Fibroblast of skin of left biceps (primary cell): ENCODE results near the gene CD300A.

Source experiments
- DNase-seq, 2 experiments: peaks; one replicate each; pipeline ENCODE4 v3.0.0-alpha.2; 2013; ENCODE audit warnings: low read depth in 2 of 2

Gene CD300A

DNA sequence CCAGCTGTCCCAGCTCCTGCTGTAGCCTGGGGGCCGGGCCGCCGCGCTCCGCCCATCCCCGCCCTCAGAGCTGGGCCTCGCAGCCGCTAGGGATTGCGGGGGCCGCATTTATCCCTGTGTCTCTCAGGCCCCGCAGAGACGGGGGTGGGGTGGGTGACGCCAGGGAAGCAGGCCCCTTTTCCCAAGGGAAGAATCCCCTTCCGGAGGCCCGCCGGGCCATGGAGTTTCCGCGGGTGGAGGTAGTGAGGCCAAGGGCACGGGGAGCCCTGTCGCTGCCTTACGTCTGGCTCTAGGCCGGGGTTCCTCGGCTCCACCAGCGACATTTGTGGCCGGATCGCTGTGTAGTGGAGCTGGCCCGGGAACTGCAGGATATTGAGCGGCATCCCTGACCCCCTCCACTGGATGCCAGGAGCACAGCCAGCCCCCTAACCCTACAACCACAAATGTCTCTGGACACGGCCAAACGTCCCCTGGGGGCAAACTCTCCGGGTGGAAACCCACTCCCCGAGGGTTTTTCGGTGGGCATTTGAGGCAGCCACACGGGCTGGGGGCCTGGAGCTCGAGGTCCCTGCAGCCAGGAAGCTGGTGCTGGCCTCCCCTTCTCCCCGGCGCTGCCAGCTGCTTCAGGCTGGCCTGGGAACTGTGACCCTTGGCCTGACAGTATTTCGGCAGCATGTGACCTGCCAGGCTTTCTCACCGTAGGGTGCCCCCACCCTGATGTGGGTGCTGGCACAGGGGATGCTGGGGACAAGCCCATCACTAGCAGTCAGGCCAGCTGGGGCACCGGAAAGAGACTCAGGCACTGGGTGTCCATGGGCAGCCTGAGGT is 12.0 kb upstream of the CD300A start:
- peak; percentile 32 to 59 for DNase-seq

DNA sequence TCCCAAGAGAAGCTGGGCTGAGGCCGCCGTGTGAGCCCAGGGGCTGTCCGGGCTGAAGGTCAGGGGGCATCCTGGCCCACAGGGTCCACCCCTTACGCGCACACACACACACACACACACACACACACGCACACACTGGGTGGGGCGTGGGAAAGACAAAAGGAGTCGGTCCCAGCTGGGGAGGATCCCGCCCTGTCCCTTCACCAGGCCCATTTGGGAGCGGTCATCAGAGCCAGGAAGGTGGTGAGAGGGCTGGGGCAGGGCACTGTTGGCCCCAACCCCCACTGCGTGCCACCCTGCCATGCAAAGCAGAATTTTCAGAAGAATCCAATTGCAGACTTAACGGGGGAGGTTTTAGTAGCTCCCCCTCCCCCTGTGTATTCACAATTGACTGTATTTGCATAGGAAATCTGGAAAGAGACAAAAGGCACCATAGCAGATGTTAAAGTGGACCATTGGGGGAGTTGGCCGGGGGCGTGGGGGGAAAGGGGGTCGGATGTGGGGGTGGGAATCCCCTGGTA is 11.3 kb upstream of the CD300A start:
- no peak for DNase-seq

DNA sequence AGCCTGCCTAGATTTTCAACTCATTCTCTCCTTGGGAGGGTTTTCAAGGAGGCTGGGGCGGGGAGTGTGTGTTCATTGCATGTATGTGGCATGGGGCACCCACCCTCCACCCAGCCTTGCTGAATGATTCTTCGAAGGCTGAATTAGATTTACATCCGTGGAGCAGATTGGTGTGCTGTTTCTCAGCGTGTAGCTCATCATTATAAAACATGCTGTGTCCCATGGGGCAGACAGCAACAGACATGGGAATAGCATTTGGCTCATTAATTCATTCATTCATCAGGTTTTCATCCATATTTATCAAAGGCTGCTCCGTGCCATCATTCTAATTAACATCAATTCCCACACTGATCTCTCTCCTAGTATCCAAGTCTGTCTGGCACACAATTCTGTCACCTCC is 10.6 kb upstream of the CD300A start:
- DNase-seq, result no peak

DNA sequence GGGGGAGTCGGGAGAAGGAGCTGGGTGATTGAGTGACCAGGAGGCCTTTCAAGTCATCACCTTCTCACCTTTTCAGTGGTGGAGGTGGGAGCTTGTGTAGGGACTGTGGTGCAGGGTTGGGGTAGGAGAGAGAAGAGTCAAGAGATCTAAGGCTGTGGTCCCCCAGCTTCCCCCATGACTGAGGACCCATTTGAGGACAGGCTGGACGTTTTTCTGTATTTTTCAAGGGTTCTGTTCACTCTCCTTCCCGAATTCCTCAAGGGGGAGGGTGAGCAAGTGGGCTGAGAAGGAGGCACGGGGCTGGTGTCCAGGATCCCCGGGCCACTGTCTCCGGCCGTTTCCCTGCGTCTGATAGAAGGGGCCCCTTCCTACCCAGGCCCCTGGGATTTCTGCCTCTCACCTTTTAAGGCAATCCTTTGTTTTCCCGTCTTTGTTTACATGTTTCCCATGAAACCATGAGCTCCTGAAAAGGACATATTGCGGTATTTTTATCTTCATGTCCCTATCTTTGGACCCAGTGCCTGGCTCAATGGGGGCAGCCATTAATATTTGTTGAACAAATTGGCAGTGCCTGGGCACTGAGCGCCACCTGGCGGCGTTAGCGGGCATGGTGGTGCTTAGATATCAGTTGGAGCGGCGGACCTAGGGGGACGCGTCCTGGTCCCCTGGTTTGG is 9.2 kb upstream of the CD300A start:
- peak; percentile 11 to 15 for DNase-seq

DNA sequence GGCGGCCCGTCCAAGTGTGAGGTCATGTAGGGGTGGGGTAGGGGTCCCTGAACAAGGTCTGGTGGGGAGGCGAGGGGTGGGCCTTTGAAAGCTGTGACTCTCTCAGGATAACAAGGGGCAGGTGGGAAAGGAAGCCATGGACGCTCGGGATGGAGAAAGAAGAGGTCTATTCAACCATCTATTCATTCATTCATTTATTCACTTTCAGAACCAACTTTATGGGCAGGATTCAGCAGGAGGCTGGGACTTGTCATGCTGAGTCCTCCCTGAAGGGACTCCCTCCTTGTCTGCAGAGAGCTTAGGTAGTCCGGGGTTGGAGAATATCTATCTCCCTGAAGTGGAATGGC is 8.6 kb upstream of the CD300A start:
- DNase-seq, result no peak

DNA sequence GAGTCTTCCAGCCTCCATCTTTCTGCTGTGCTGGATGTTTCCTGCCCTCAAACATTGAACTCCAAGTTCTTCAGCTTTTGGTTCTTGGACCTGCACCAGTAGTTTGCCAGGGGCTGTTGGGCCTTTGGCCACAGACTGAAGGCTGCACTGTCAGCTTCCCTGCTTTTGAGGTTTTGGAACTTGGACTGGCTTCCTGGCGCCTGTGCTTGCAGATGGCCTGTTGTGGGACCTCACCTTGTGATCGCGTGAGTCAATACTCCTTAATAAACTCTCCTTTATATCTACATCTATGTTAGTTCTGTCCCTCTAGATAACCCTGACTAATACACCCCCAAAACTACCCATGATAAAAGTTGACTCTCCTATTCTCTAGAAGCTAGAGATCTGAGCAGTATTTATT is 7.6 kb upstream of the CD300A start:
- no peak for DNase-seq

DNA sequence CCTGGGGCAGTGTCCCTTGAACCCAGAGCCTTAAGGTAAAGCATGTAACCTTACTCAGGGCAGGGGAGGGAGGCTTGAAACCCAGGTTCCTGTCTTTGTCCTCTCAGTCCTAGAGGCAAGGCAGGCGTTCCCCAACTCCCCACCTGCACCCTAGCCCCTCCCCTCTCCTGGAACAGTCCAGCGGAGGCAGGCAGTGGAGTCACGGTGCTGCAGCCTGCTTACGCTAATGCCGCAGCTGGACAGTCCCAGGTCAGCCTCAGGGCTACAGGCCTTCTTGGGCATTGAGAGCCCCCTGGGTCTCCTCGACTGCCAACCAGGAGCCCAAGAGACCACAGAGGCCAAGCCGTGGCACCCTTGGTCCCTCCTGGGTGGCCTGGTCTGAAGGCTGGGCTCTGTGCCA is 6.8 kb upstream of the CD300A start:
- no peak for DNase-seq

DNA sequence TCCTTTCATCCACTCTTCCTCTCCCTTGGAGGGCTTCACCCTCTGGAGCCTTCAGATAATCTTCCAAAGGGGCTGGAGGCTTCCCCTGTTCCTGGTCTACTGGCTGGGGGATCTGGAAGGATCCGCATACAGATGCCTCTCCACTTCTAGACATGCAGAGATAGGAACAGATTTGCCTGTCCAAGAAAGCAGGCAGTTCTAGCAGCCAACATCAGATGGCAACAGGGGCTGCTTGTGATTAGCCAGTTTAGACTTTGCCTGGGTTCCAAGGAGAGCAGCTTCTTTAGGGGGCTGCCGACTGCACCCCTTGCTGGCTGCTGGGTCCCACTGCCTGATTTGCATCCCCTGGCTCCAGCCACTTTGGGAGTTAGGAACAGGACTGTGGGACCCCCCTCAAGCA is 6.2 kb upstream of the CD300A start:
- DNase-seq, result no peak

DNA sequence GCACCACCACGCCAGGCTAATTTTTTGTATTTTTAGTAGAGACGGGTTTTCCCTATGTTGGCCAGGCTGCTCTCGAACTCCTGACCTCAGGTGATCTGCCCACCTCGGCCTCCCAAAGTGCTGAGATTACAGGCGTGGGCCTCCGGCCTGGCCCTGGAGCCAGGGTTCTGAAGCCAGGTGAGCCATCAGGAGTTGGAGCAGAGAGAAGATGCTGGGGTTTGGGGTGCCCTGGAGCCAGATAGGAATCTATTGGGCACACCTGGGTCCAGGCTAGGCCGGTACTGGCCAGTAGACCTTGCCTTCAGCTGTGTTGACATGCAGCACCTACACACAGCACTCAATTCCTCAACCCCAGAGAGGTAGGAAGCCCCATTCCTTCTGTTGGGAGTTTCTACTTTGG is 5.4 kb upstream of the CD300A start:
- no peak for DNase-seq

DNA sequence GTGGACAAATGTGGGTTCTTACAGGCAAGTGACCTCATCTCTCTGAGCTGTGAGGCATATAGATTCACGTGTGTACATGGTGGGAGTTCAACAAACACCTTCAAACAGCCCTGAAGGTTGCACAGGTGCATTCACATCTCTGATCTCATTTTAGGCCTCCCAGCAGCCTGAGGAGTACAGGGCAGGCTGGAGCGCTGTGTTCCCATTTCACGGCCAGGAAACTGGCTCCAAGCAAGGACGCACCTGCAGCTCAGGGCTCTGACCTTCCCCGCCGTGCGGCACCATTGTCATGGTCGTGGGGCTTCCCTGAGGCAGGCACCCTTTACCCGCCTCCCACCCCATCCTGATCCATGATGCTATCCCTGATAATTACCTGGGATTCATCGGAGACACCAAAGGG is 4.8 kb upstream of the CD300A start:
- DNase-seq, result no peak

DNA sequence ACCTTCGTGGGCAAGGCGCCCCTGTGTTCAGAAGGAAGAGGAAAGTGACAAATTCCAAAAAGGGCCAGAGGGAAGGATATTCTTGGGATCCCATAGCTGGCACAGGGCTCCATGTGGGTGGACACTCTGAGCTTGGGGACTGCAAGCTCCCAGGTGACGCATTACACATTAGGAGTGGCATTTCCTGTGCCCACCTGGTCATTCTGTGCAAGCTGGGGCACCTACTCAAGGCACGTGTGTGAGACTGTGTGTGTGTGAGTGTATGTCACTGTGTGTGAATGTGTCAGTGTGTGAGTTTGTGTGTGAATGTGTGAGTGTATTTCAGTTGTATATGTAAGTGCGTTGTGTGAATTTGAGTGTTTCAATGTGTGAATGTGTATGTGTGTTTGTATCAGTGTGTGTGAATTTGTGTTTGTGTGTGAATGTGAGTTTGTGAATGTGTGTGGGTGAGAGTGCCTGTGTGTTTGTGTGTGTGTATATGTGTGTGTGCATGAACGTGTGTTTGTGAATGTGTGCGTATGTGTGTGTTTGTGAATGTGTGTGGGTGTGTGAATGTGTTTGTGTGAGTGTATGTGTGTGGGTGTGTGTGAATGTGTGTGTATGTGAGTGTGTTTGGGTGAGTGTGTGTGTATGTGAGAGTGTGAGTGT is 1.6 kb upstream of the CD300A start:
- no peak for DNase-seq

DNA sequence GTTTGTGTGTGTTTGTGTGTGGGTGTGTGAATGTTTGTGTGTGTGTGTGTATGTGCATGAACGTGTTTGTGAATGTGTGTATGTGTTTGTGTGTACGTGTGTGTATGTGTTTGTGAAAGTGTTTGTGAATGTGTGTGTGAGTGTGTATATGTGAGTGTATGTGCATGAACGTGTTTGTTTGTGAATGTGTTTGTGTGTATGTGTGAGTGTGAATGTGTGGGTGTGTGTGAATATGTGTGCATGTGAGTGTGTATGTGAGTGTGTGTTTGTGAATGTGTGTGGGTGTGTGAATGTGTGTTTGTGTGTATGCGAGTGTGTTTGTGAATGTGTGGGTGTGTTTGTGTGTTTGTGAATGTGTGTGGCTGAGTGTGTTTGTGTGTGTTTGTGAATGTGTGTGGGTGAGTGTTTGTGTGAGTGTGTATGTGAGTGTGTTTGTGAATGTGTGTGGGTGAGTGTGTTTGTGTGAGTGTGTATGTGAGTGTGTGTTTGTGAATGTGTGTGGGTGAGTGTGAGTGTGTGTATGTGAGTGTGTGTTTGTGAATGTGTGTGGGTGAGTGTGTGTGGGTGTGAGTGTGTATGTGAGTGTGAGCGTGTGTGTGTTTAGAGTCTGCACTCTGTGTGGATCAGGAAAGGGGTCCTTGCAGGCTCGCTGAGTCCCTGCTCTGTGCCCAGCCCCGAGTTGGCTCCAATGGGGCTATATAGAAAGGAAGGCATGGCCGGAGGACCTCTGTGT is 890 bp upstream of the CD300A start:
- DNase-seq, result no peak

DNA sequence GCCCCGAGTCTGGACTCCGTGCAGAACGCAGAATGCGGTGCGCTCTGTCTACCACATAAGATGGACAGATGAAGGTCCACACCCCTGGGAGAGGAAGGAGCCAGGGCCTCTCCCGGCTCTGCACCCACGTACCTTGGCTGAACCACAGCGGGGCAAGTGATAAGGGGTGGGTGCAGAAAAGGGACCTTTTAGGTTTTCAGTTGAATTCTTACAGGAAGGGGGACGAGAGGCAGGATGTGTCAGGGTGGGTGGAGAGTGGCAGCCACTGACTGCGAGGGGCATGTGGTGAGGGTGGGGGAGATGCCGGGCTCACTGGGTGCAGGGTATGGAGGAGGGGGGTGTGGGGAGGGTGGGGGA is 372 bp downstream of the CD300A start:
- DNase-seq, result no peak

DNA sequence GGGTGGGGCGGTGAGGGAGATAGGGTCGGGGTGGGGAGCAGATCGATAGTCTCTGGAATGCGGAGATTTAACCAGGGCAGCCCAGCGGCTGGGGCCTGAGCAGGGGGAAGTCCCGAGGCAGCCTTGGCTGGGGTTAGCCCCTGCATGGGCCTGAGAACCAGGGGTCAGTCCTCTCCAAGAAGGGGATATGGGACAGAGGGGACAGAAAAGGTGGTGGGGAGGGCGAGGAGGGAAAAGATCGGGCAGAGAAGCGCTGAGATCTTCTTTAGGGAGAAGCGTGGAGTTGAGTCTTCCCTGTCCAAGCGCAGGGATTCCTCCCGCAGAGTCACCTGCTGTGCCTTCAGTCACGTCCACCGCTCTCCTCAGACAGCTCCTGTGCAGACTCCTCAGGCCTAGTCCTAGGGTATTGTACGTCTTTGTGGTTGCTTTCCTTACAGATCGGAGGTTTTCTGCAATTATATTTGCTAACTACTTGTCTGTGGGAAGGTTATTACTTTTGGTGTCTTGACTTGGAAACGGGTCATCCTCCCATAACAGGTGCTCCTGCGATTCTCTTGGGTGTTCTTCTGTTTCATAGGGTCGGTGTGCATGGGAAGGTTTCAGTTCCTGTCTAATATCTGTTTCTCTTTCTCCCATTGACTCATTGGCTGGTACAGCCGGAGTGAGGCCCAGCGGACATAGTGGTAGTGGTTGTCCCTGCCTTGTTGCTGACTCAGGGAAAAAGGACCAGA is 952 bp downstream of the CD300A start:
- no peak for DNase-seq

DNA sequence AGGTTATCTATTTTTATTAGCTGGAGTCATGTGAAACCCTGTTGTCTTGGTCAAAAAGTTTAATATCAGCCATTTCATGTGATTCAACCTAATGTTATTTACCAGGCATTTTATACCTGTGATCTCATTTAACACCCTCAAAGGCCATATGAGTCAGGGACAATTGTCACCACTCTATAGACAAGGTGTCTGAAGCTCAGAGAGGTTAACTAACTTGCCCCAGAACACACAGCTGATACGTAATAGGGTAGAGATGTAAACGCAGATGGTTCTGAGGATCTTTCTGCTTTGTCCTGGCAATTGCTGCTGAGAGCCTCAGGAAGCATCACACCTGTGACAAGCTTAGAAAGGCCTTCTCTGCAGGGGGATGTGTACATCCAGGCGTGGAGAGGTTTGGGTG is 4.9 kb downstream of the CD300A start:
- no peak for DNase-seq

DNA sequence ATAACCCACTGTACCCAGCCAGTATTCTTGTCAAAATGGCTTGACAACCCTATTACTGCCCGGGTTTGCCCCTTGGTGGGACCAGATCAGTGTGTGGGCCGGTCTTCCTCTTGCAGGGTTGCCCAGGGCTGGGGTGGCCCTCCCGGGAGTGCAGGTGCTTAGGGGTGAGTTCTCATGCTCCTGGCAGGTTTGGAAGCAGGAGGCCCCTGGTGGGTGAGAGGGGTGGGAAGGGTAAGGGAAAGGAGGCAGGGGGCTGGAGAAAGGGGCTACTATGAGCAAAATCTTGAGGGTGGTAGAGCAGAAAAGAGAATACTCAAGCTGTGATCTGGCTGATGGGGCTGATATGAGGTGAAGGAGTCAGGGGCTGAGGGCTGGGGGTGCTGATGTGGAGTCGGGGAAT is 6.5 kb downstream of the CD300A start:
- no peak for DNase-seq

DNA sequence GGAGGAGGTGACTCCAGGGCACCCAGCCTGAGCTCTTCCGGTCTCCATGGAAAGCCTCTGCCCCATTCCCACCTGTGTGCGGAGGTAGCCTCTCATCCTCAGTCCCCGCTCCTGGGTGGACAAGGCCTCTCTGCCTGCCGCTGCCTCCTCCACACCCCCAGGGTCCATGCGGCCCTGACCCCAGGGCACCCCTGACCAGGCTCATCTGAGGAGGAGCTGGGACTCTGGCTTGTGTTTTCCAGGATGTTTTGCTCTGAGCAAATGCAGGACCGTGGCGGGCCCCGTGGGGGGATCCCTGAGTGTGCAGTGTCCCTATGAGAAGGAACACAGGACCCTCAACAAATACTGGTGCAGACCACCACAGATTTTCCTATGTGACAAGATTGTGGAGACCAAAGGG is 6.9 kb downstream of the CD300A start:
- DNase-seq, result no peak

DNA sequence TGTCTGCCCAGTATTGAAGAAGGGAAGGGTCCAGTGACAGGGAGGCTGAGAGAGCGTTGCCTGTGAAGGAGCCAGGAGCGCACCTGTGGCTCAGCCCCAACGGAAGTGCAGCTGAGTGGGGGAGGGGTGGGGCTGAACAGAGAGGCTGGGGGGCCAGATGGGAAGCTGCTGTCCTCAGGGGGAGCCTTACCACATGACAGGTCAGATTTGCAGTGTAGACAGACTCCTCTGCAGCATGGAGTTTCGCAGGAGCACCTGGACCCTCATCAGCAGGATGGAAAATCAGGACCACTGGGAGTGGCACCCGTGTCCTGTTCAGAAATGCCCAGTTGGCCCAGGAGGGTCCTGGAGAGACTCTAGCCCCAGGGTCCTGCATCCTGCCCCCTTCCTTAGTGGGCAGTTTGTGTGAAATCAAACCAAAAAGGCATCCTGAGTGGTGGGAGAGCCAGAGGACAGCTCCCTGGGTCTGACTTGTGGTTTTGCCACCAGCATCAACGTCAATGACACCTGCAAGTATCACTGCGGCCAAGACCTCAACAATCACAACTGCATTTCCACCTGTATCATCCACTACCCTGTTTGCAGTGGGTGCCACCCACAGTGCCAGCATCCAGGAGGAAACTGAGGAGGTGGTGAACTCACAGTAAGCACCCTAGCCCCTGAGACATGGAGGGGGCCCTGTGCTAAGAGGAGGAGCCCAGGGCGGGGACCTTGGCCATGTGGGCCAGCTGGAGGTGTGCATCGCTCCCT is 7.8 kb downstream of the CD300A start:
- no peak for DNase-seq

DNA sequence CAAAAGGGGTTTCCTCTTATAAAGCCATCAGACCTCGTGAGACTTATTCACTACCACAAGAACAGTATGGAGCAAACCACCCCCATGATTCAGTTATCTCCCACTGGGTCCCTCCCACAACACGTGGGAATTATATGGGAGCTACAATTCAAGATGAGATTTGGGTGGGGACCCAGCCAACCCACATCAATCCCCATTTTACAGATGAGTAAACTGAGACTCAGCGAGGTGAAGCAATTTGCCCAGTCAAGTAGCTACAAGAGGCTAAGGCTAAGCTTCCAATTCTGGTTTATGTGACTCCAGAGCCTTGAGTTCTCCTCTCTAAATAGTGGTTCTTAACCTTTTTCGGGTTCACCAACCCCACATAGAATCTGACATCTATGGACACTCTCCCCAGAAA is 8.8 kb downstream of the CD300A start:
- DNase-seq, result no peak

DNA sequence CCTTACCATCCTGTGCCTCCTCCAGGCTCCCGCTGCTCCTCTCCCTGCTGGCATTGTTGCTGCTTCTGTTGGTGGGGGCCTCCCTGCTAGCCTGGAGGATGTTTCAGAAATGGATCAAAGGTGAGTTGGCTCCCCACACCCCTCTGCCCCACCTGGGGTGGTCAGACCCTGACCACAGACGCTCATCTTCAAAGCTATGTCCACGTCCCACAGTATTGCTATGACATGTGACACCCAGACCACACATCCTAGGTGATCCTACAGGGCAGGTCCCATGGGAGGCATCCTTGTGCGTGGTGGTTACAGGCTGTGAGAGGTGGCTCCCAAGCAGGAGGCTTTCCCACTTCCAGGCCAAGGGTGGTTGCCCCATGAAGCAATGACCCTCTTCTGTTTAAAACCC is 11.0 kb downstream of the CD300A start:
- no peak for DNase-seq
